ENCODE results near the gene THRB.

The THRB gene

GRCh38 chr3:24181256-24181655, 313.4 kb downstream of the THRB start:
- no peak for DNase-seq (ENCODE audit: low spot score)

GRCh38 chr3:24180616-24181015, 314.0 kb downstream of the THRB start:
- no peak for DNase-seq (ENCODE audit: low spot score)

- no peak for DNase-seq (ENCODE audit: low spot score)
Measured at GRCh38 chr3:24177201-24177600, 317.4 kb downstream of the THRB start.

GRCh38 chr3:24174614-24175013, 320.0 kb downstream of the THRB start:
- DNase-seq (ENCODE audit: low spot score): no peak

- DNase-seq (ENCODE audit: low spot score): no peak
Measured at GRCh38 chr3:24168977-24169376, 325.7 kb downstream of the THRB start.

- DNase-seq (ENCODE audit: low spot score): no peak
Measured at GRCh38 chr3:24167429-24167828, 327.2 kb downstream of the THRB start.

GRCh38 chr3:24166515-24166914, 328.1 kb downstream of the THRB start:
- no peak for DNase-seq (ENCODE audit: low spot score)

GRCh38 chr3:24165603-24165982, 329.1 kb downstream of the THRB start:
- DNase-seq (ENCODE audit: low spot score): no peak

GRCh38 chr3:24164967-24165602, 329.6 kb downstream of the THRB start:
- no peak for DNase-seq (ENCODE audit: low spot score)

GRCh38 chr3:24162929-24163328, 331.7 kb downstream of the THRB start:
- no peak for DNase-seq (ENCODE audit: low spot score)

- DNase-seq (ENCODE audit: low spot score): no peak
Measured at GRCh38 chr3:24161841-24162240, 332.8 kb downstream of the THRB start.

GRCh38 chr3:24160424-24161095, 334.1 kb downstream of the THRB start:
- peak; percentile 39 for DNase-seq (ENCODE audit: low spot score)

- no peak for DNase-seq (ENCODE audit: low spot score)
Measured at GRCh38 chr3:24158761-24159454, 335.7 kb downstream of the THRB start.

GRCh38 chr3:24157106-24157505, 337.5 kb downstream of the THRB start:
- no peak for DNase-seq (ENCODE audit: low spot score)

GRCh38 chr3:24156466-24156865, 338.2 kb downstream of the THRB start:
- DNase-seq (ENCODE audit: low spot score): peak; percentile 75

- DNase-seq (ENCODE audit: low spot score): no peak
Measured at GRCh38 chr3:24155276-24155675, 339.4 kb downstream of the THRB start.

GRCh38 chr3:24154781-24155180, 339.9 kb downstream of the THRB start:
- DNase-seq (ENCODE audit: low spot score): no peak

GRCh38 chr3:24154013-24154695, 340.5 kb downstream of the THRB start:
- no peak for DNase-seq (ENCODE audit: low spot score)

GRCh38 chr3:24151594-24151993, 343.1 kb downstream of the THRB start:
- no peak for DNase-seq (ENCODE audit: low spot score)

GRCh38 chr3:24149032-24149431, 345.6 kb downstream of the THRB start:
- no peak for DNase-seq (ENCODE audit: low spot score)

- peak; percentile 83 for DNase-seq (ENCODE audit: low spot score)
Measured at GRCh38 chr3:24145981-24146822, 348.4 kb downstream of the THRB start.

- peak; percentile 18 for DNase-seq (ENCODE audit: low spot score)
Measured at GRCh38 chr3:24145481-24145880, 349.2 kb downstream of the THRB start.

All from AG20443 (cell line).